Measurements from ENCODE around the gene FBXL19.
"Not testable (repeated sequence)": the region's sequence is repeated elsewhere in the genome, so short reads cannot be mapped to it uniquely, and the experiment has no call there.

The FBXL19 gene

DNA sequence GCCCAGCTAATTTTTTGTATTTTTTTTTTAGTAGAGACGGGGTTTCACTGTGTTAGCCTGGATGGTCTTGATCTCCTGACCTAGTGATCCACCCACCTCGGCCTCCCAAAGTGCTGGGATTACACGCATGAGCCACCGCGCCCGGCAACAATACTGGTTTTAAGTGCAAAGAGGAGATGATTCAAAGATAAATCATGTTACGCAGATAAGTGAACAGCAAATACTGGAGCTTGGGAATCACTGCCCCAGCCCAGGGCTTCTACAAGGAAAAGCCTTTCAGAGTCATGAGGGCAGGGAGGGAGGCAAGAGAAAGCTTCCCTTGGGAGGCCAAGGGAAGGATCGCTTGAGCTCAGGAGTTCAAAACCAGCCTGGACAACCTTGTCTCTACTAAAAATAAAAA is 16.2 kb downstream of the FBXL19 start:
- H3K4me3 ChIP-seq: not testable (repeated sequence)
- H3K27ac ChIP-seq: peak overlapping the region in 2 of 21 experiments; percentile 23 to 25

DNA sequence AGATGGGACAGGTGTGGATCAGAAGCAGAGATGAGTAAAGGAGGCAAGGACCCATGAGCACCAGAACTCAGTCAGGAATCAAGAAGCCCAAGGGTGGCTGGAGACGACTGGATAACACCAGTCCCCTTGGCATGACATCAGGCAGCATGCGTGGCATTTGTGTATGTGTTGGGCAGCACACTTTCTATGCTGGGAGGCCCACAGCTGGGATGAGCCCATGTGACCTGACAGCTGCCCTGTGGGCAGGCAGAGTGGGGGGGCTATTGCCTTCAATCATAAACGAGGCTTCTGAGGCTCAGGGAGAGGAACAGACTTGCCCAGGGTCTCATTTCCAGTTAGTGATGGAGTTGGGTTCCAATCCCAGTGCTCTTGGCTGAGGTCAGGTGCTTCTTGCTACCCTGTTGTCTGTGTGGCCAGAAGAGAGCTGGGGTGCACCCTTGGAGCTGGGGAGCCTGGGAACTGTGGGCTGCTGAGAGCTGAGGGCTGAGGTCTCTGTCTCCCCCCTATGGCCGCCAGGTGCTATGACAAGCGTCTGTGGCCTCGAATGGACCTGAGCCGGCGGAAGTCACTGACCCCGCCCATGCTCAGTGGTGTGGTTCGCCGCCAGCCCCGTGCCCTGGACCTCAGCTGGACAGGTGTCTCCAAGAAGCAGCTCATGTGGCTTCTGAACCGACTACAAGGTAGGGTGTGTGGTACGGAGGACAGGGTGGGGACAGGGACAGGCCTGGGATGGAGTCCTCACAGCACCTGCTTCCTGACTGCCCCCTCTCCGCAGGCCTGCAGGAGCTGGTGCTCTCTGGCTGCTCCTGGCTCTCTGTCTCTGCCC is 18.4 kb downstream of the FBXL19 start:
- H3K4me3 ChIP-seq: no peak overlapping the region
- peak overlapping the region in 9 of 21 experiments; percentile 9 to 66 (median 27) for H3K27ac ChIP-seq

DNA sequence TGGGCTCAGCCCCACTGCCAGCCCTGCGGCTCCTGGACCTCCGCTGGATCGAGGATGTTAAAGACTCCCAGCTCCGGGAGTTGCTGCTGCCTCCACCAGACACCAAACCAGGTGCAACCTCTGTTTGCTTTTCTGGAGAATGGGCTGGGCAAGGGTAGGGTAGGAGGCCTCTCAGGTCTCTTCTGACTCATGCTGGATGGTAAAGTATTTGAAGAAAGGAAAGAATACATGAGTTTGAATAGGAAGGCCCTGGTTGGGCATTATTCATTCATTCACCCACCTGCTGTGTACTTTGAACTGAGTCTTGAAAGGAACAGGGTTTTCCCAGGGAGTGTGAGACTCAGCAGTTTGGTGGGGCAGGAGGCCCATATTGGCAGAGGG is 19.0 kb downstream of the FBXL19 start:
- H3K27ac ChIP-seq: peak overlapping the region in 7 of 21 experiments; percentile 9 to 66 (median 27)

DNA sequence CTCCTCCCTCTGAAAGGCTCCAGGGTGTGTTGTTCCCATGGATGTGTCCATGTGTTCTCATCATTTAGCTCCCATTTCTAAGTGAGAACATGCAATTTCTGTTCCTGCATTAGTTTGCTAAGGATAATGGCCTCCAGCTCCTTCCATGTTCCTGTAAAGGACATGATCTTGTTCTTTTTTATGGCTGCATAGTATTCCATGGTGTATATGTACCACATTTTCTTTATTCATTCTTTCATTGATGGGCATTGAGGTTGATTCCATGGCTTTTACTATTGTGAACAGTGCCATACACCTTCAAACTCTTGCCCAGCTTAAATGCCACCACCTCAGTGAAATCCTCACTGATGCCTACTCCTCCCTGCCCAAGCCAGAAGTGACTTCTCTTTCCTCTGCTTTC is 21.0 kb downstream of the FBXL19 start:
- Histone ChIP-seq H3K27ac (no peak overlapping the region), H3K4me3 (no peak overlapping the region)

More for the DNA sequence above, 19.0 kb downstream of the FBXL19 start:
- H3K4me3 ChIP-seq: no peak overlapping the region

DNA sequence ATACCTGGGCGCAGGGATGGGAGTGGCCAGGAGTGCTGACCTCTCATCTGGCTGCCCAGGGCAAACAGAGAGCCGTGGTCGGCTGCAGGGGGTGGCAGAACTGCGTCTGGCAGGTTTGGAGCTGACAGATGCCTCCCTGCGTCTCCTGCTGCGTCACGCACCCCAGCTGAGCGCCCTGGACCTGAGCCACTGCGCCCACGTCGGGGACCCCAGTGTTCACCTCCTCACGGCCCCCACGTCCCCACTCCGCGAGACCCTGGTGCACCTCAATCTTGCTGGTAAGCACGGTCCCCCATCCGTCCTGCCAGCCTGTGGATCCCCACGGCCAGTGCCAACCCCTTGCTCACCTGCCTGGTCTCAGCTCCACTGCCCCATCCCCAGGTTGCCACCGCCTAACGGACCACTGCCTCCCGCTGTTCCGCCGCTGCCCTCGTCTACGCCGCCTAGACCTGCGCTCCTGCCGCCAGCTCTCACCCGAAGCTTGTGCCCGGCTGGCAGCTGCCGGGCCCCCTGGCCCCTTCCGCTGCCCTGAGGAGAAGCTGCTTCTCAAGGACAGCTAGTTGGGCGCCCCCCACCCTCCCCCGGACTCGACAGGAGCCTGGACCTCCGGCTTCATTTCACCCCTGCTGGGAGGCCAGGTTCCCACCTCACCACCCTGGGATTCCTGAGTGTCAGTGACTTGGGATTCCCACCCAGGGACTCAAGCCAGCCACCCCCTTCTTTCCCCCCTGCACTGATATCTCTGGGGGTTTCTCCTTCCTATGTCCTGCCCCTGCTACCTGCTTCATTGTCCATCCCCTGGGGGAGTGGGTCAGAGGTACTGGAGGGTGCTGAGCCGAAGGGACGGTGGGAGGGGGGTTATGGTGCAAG is 23.5 kb downstream of the FBXL19 start:
- Histone ChIP-seq H3K4me3 (no peak overlapping the region), H3K27ac (no peak overlapping the region)

DNA sequence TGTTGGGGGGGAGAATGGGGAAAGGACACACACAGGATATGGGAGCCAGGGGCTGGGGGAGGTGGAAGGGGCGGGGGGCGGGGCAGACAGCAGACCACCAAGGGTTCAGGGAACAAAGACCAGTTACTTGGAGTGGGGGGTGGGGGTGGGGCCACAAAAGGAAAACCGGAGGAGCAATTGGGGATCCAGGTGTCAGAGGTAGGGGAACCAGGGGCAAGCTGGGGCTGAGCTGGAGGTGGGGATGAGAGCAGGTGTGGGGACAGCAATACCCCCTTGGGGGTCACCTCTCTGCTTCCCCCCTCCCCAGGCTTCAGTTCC is 24.1 kb downstream of the FBXL19 start:
- H3K27ac ChIP-seq: peak overlapping the region in 8 of 21 experiments; percentile 79 to 97 (median 92)
- no peak overlapping the region for H3K4me3 ChIP-seq

DNA sequence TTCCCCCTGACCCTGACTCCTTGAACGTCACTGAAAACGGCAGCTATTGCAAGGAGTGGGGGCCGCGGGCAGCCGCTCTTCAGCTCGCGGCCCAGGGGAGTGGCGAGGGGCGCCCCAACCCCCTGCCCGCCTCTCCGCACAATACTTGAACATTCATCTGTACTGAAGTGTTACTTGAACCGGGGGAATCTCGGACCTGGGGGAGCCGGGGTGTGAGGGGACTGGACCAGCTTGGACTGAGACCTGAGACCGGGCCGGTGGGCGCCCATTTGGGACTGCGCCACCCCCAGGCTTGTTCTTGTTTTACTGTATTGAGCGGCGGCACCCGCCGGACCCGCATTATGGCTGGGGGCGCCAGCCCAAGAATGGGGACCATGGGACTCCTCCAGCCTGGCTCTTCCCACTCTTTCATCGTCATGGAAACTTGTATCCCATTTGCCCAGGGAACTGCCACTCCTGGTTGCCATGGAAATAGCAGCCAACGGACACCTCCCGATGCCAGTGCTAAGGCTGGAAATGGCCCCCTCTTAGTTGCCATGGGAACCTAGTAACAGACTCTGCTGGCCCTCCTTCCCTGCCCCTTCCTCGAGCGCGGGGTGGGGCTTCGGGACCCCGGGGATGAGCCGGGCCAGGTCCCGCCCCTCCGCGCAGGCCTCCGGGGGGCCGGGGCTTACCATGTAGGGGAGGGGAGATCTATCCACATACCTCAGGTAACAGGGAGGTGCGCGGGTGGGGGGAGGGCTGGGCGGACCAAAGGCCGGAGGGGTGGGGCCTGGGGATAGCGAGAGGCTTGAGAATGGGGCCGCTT is 24.7 kb downstream of the FBXL19 start:
- Histone ChIP-seq H3K4me3 (peak overlapping the region; percentile 65 to 94 (median 72)), H3K27ac (peak overlapping the region; percentile 79 to 98 (median 93))

DNA sequence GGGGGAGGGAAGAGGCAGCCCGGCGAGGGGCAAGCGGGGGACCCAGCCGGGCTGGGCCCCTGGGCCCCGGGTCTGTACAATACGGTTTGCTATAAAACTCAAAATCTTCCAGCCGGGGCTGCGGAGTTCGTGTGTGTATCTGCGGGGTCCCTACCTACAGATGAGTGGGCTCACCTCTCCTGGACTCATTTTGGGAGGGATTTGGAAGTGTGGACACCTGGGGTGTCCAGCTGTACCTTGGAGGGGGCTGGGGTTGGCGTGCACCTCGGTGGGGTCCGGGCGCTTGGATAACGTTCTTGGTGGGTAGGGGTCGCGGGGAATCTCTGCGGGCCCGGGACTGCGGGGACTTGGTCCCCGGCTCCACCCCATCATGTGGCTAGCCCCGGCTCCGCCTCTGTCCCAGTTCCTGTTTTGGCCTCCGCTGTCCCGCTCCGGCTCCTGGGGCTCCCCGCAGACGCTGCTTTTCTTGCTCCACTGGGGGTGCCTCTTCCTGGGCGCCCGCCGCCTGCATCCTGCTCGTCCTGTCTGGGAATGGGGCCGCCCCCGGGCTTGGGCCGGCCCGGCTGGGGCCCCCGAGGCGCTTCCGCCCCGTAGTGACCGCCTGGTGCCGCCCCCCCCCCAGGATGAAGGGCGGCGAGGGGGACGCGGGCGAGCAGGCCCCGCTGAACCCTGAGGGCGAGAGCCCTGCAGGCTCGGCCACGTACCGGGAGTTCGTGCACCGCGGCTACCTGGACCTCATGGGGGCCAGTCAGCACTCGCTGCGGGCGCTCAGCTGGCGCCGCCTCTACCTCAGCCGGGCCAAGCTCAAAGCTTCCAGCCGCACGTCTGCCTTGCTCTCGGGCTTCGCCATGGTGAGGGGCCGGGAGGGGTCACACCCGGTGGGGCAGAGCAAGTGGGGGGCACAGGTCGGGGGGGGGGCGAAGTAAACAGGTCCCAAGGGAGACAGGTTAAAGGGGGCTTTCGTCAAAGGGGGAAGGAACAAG is 25.6 kb downstream of the FBXL19 start, which contains the start of gene ORAI3:
Gene ORAI3 (plus strand): TSS at position 402 of the 983 bp plus-strand sequence. CDS start 222 bp downstream, at position 624.
- peak within 1 kb of the TSS; percentile 65 to 94 (median 72) for H3K4me3 ChIP-seq
- peak within 1 kb of the TSS; percentile 79 to 98 (median 93) for H3K27ac ChIP-seq

DNA sequence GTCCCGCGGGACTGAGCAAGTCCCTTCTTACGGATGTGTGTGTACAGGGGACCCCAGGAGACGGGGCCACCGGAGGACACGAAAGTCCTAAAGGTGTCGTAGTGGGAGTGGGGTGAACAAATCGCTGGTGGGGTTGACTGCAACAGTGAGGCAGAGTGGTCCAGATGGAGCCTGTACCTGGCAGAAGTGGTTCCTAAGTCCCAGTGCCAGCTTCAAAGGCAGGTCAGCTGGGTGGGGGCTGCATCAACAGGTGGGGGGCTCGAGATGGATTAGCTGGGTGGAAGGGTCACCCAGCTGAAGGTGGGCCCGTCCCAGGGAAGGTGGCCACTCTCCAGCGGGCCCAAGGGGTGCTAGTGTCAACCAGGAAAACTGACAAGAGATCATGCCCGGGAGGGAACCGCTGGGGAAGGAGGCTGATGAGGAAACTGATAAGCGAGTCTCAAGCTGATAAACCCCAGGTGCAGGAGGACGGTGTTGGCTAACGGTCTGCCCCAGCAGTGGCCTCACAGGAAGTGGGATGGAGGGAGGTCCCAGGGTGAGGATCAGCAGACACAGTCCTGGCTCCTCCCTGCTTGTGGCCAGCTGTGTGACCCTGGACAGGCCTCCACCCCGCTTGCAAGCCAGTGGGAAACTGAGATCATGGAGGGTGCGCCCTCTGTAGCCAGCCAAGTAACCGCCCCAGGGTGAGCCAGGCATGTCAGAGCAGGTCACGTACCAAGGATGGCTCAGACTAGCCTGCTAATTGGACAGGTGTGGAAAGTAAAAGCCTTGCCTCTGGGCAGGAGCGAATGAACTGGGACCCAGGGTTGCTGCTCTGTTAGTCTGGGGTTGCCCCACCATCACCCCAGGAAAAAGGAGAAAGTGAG is 26.5 kb downstream of the FBXL19 start:
- peak overlapping the region; percentile 79 to 98 (median 93) for H3K27ac ChIP-seq
- peak overlapping the region; percentile 65 to 94 (median 72) for H3K4me3 ChIP-seq

DNA sequence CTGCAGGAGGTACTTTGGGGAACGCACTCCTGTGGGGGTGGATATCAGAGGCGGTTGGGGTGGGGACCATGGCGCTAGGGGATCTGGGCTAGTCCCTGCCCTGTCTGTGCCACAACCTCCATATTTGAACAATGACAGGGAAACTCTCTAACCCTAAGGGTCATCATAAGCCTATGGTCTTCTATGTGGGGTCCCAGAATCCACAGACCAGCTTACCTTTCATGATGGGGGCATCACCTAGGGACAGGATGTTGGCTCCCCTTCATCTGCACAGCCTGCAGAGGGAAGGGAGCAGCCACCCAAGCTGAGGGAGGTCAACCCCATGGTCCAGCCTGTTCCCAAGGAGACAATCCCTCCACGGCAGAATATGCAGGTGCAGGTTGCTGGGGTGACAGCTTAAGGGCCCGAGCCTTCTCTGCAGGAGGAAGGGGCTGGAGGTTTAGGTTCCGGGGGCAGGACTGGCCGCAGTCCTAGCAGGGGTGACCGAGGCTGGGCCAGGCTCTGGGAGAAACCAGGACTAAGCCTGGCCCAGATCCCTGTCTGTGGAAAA is 27.2 kb downstream of the FBXL19 start:
- Histone ChIP-seq H3K27ac (peak overlapping the region in 19 of 21 experiments; percentile 79 to 98 (median 93)), H3K4me3 (peak overlapping the region; percentile 65 to 94 (median 72))

DNA sequence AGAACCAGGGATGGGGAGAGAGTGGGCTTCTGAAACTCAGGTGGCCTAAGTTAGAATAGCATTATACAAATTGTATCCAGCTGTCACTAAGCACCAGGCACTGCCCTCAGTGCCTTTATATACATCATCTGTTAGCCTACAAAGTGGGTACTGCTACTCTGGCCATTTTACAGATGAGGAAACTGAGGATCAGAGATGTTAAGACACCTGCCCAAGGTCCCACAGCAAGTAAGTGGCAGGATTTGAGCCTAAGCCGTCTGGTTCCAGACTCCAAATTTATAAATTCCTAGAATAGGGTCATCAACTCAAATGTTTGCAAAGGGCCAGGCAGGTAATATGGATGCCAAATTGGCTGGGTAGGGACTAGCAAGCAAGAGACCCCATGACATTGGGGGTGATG is 27.8 kb downstream of the FBXL19 start:
- peak overlapping the region in 1 of 7 experiments; percentile 70 for H3K4me3 ChIP-seq
- H3K27ac ChIP-seq: peak overlapping the region in 7 of 21 experiments; percentile 5 to 92 (median 87)

DNA sequence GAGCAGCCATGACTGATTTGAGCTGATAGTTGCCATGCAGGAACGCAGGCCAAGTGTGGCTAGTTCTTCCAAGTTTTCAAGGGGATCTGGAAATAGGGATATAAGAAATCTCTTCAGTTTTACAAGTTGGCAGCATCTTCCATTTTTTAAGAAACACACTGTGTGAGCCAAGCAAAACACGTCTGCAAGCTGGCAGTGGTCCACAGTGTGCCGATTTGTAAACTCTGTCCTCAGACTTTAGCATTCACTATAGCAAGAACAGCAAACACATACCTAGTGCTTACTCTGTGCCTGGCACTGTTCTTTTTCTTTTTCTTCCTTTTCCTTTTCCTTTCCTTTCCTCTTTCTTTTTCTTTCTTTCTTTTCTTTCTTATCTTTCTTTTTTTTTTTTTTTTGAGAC is 28.4 kb downstream of the FBXL19 start:
- Histone ChIP-seq H3K4me3 (no peak overlapping the region), H3K27ac (peak overlapping the region in 4 of 21 experiments; percentile 5 to 92 (median 62))

DNA sequence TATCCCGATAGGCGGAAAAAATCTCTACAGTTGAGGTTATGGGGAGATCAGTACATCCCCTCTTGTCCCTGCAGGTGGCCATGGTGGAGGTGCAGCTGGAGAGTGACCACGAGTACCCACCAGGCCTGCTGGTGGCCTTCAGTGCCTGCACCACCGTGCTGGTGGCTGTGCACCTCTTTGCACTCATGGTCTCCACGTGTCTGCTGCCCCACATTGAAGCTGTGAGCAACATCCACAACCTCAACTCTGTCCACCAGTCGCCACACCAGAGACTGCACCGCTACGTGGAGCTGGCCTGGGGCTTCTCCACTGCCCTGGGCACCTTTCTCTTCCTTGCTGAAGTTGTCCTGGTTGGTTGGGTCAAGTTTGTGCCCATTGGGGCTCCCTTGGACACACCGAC is 29.7 kb downstream of the FBXL19 start:
- peak overlapping the region in 3 of 21 experiments; percentile 1 to 50 (median 14) for H3K27ac ChIP-seq
- no peak overlapping the region for H3K4me3 ChIP-seq

DNA sequence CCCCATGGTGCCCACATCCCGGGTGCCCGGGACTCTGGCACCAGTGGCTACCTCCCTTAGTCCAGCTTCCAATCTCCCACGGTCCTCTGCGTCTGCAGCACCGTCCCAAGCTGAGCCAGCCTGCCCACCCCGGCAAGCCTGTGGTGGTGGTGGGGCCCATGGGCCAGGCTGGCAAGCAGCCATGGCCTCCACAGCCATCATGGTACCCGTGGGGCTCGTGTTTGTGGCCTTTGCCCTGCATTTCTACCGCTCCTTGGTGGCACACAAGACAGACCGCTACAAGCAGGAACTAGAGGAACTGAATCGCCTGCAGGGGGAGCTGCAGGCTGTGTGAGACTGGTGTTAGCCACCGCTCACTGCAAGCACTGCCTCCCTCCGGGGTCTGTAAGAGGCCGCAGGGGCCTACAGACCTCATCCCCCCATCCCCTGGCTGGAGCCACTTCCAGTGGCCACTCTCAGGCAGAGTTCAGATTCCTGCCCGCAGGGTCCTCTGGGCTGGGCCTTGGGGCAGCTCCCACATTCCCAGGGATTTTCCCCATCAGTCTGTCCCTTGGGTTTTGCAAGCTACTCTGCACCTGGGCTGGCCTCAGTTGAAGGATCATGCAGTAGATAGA is 30.2 kb downstream of the FBXL19 start:
- Histone ChIP-seq H3K4me3 (no peak overlapping the region), H3K27ac (peak overlapping the region in 4 of 21 experiments; percentile 1 to 50 (median 24))

DNA sequence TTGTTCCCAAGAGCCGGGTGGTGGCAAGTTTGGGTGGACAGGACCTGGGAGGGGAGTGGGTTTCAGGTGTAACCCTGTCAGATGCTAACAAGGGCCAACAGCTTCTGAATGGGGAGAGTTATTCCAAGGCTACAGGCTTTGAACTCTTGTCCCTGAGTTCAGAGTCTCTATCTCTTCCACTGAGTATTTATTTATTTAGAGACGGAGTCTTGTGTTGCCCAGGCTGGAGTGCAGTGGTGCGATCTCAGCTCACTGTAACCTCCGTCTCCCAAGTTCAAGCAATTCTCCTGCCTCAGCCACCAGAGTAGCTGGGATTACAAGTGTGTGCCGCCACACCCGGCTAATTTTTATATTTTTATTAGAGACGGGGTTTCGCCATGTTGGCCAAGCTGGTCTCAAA is 31.6 kb downstream of the FBXL19 start:
- no peak overlapping the region for H3K4me3 ChIP-seq
- no peak overlapping the region for H3K27ac ChIP-seq

DNA sequence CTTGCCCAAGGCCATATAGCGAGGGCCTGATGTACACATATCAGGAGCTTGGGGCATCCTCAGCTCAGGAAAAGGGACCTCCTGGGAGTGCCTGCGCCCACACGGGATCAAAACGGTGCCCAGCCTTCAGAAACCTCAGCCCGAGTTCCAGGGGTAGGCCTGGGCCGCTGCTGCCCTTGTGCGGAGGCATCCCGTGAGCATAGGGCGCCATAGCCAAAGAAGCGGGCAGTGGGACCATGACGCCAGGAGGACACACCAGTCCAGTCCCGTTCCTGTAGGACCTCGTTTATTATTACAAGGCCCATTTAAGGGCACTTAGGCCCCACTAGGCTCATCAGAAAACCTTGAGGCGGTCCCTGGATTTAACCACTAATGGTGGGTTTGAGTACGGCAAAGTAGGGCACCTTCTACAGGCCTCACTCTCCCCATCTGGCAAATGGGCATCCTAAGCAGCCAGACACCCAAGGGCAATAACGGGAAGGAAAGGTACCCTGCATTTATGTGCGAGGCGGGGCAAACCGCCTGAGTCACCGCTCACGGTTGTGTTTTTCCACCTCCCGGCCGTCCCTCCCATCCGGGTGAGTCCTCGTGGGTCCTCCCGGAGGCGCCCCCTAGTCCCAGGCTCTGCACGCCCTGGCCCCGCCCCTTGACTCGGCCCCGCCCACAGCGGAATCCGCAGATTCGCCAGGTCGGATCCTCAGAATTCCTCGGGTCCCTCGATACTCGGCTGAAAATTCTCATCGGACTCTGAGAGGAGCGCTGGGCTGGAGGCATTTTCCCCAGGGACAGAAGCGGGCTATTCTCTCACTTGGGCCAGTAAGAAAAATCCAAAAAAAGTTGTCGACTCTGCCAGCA is 33.5 kb downstream of the FBXL19 start:
- H3K27ac ChIP-seq: peak overlapping the region; percentile 89 to 100 (median 99)
- H3K4me3 ChIP-seq: peak overlapping the region; percentile 59 to 93 (median 81)

Data from skin epidermis (tissue), 12 donors.